HepG2 (cell line): ENCODE measurements around the gene BRAF. TPM values are rescaled to one million over a fixed set of nuclear protein-coding genes. Genes with fewer than 3 reads are reported as not detected.

ENCODE experiments used
- ATF1 ChIP-seq: IDR thresholded peaks from 2 replicates; pipeline ENCODE4 v1.6.1; 2016; ENCODE audit warnings: mild to moderate bottlenecking, control low read depth
- BCL3 ChIP-seq: sonication (generic); formaldehyde crosslinking; IDR thresholded peaks from 2 replicates; pipeline ENCODE4 v1.5.1; 2020; ENCODE audit warnings: mild to moderate bottlenecking, missing genetic modification reagents, moderate library complexity
- FOSL1 ChIP-seq: sonication (generic); formaldehyde crosslinking; IDR thresholded peaks from 2 replicates; pipeline ENCODE4 v1.9.0; 2021; ENCODE audit warnings: missing genetic modification reagents, borderline replicate concordance
- HNF1B ChIP-seq: sonication (generic); formaldehyde crosslinking; IDR thresholded peaks from 2 replicates; pipeline ENCODE4 v1.5.1; 2020; ENCODE audit warnings: mild to moderate bottlenecking, moderate library complexity, missing genetic modification reagents
- HNRNPLL ChIP-seq: fragments of 200-400 bp; formaldehyde crosslinking; IDR thresholded peaks from 2 replicates; pipeline ENCODE4 v1.6.1; 2017; ENCODE audit warnings: mild to moderate bottlenecking, low read depth, low read length; ENCODE audit not compliant: poor library complexity, severe bottlenecking
- ISL2 ChIP-seq: sonication (generic); formaldehyde crosslinking; IDR thresholded peaks from 2 replicates; pipeline ENCODE4 v1.5.0; 2020; ENCODE audit warnings: missing genetic modification reagents
- KLF15 ChIP-seq: sonication (generic); formaldehyde crosslinking; IDR thresholded peaks from 2 replicates; pipeline ENCODE4 v1.8.1; 2023; ENCODE audit warnings: borderline replicate concordance, mild to moderate bottlenecking, inconsistent platforms, missing genetic modification reagents, mixed read lengths
- MIER2 ChIP-seq: IDR thresholded peaks from 2 replicates; pipeline ENCODE4 v1.6.1; 2016; ENCODE audit warnings: missing biosample characterization, missing genetic modification reagents
- NCOA5 ChIP-seq: sonication (generic); formaldehyde crosslinking; IDR thresholded peaks from 2 replicates; pipeline ENCODE4 v1.4.0; 2020; ENCODE audit warnings: missing genetic modification reagents
- NR0B2 ChIP-seq: sonication (generic); formaldehyde crosslinking; IDR thresholded peaks from 2 replicates; pipeline ENCODE4 v1.4.0; 2020; ENCODE audit warnings: mild to moderate bottlenecking, missing genetic modification reagents
- SAP130 ChIP-seq: IDR thresholded peaks from 2 replicates; pipeline ENCODE4 v1.6.1; 2016; ENCODE audit warnings: low read depth
- SIN3A ChIP-seq: IDR thresholded peaks from 2 replicates; pipeline ENCODE4 v1.6.1; 2011; ENCODE audit warnings: low read depth, mild to moderate bottlenecking, control low read depth, low read length, borderline replicate concordance
- SOX13 ChIP-seq, 3 experiments: fragments of 450-650 bp in 1 of 3; sonication (generic) in 1 of 3; formaldehyde crosslinking in 1 of 3; IDR thresholded peaks in 2 of 3; conservative IDR thresholded peaks in 1 of 3; 2 replicates each; pipeline versions ENCODE4 v1.5.0 to v1.6.1; 2016 to 2020; ENCODE audit warnings: antibody characterized with exemption in 1 of 3, mild to moderate bottlenecking in 1 of 3, missing compliant biosample characterization in 1 of 3, missing genetic modification reagents in 1 of 3, moderate library complexity in 1 of 3
- STAG1 ChIP-seq: sonication (generic); formaldehyde crosslinking; IDR thresholded peaks from 2 replicates; pipeline ENCODE4 v1.4.0; 2020; ENCODE audit warnings: missing genetic modification reagents
- TBP ChIP-seq: sonication (generic); formaldehyde crosslinking; IDR thresholded peaks from 2 replicates; pipeline ENCODE4 v1.5.0; 2020; ENCODE audit warnings: missing genetic modification reagents
- TEAD3 ChIP-seq: optimal IDR thresholded peaks from 2 replicates; pipeline ENCODE3; 2016; ENCODE audit warnings: borderline replicate concordance
- TFDP2 ChIP-seq: sonication (generic); formaldehyde crosslinking; IDR thresholded peaks from 2 replicates; pipeline ENCODE4 v1.4.0; 2020; ENCODE audit warnings: missing genetic modification reagents
- TOE1 ChIP-seq: sonication (generic); formaldehyde crosslinking; IDR thresholded peaks from 2 replicates; pipeline ENCODE4 v1.4.0; 2020; ENCODE audit warnings: mild to moderate bottlenecking, missing genetic modification reagents
- ZNF160 ChIP-seq: sonication (generic); formaldehyde crosslinking; IDR thresholded peaks from 2 replicates; pipeline ENCODE4 v1.8.0; 2022; ENCODE audit warnings: mild to moderate bottlenecking, inconsistent platforms, missing genetic modification reagents
- ZNF232 ChIP-seq: sonication (generic); formaldehyde crosslinking; IDR thresholded peaks from 2 replicates; pipeline ENCODE4 v1.4.0; 2020; ENCODE audit warnings: missing genetic modification reagents, borderline replicate concordance
- ZNF343 ChIP-seq: sonication (generic); formaldehyde crosslinking; IDR thresholded peaks from 2 replicates; pipeline ENCODE4 v1.4.0; 2020; ENCODE audit warnings: mild to moderate bottlenecking, missing genetic modification reagents
- ZNF607 ChIP-seq: sonication (generic); formaldehyde crosslinking; IDR thresholded peaks from 2 replicates; pipeline ENCODE4 v1.5.1; 2020; ENCODE audit warnings: missing genetic modification reagents, mild to moderate bottlenecking, borderline replicate concordance
- ZNF724P ChIP-seq: sonication (generic); formaldehyde crosslinking; IDR thresholded peaks from 2 replicates; pipeline ENCODE4 v1.8.0; 2022; ENCODE audit warnings: missing genetic modification reagents, borderline replicate concordance
- ZNF780A ChIP-seq: sonication (generic); formaldehyde crosslinking; IDR thresholded peaks from 2 replicates; pipeline ENCODE4 v1.8.0; 2022; ENCODE audit warnings: mild to moderate bottlenecking, missing genetic modification reagents, moderate library complexity
- ZNF781 ChIP-seq: sonication (generic); formaldehyde crosslinking; IDR thresholded peaks from 2 replicates; pipeline ENCODE4 v1.5.1; 2020; ENCODE audit warnings: borderline replicate concordance, mild to moderate bottlenecking, missing genetic modification reagents; ENCODE audit errors: not compliant biosample characterization
- polyA plus RNA-seq, 8 experiments: library from polyadenylated mRNA; depleted of rRNA in 3 of 8; stranded (reverse) in 7 of 8; unstranded in 1 of 8; fragments of >200 nt; fragmentation: Illumina TruSeq in 4 of 8; extraction: Trizol in 4 of 8; gene quantifications; 2 replicates each; pipeline versions ENCODE4 v1.2.1 to v1.2.3, GENCODE V29; 2011 to 2016; ENCODE audit warnings: low read depth in 4 of 8, missing spikeins in 1 of 8, mixed read lengths in 1 of 8; ENCODE audit not compliant: insufficient read depth in 1 of 8
- total RNA-seq, 5 experiments: library from RNA; depleted of rRNA; stranded (reverse); fragments of >200 nt; fragmentation: Illumina TruSeq; extraction: Trizol; gene quantifications; 2 replicates each; pipeline ENCODE4 v1.2.3, GENCODE V29; 2016; ENCODE audit warnings: low read depth in 1 of 5

BRAF gene
- total and polyA plus RNA-seq, 2 of the 13 experiments (the other 11 are each of a cell fraction or from before 2014, with no cell fraction given): 12.5 to 13.4 TPM

- TF ChIP-seq ZNF607 (CRISPR knock-in tag) (0 out of 2 replicates have a peak, but pooled peaks have one; percentile 16), NCOA5 (CRISPR knock-in tag) (no peak), NR0B2 (CRISPR knock-in tag) (no peak), TFDP2 (peak; percentile 21; the same call in 1 of the 2 replicates), ZNF780A (CRISPR knock-in tag) (no peak), ZNF343 (no peak), ZNF781 (no peak), TOE1 (CRISPR knock-in tag) (no peak), SAP130 (peak; percentile 68), KLF15 (CRISPR knock-in tag) (no peak), STAG1 (no peak), HNRNPLL (no peak), ZNF160 (no peak), SIN3A (no peak), ISL2 (CRISPR knock-in tag) (peak; percentile 73), FOSL1 (no peak), HNF1B (CRISPR knock-in tag) (0 out of 2 replicates have a peak, but pooled peaks have one; percentile 30), ZNF232 (CRISPR knock-in tag) (peak; percentile 41; the same call in 1 of the 2 replicates), TEAD3 (CRISPR knock-in tag) (peak; percentile 58), MIER2 (CRISPR knock-in tag) (0 out of 2 replicates have a peak, but pooled peaks have one; percentile 13), ZNF724P (CRISPR knock-in tag) (no peak), TBP (no peak), ATF1 (CRISPR knock-in tag) (0 out of 2 replicates have a peak, but pooled peaks have one; percentile 33), SOX13 (IDR thresholded peaks at IDR 0.05) (peak; percentile 44; the same call in 1 of the 2 replicates), SOX13 (CRISPR knock-in tag; conservative IDR thresholded peaks at IDR 0.05 in 1 of 2, IDR thresholded peaks at IDR 0.05 in 1 of 2) (peak in 1 of 2 experiments; percentile 89; a peak in 2 of 4 replicates), BCL3 (CRISPR knock-in tag) (no peak)
These were observed 48.4 kb upstream of the BRAF start (continued) for GRCh38 chr7:140972876-140973829.
